Endothelial cell (in vitro differentiated cells): ENCODE data around the gene WNT5A. TPM values are rescaled to one million over a fixed set of nuclear protein-coding genes. Genes with fewer than 3 reads are reported as not detected.
A peak's percentile ranks its signal among the peaks of the same experiment; 100 is the strongest.
"Not testable (repeated sequence)": the region's sequence is repeated elsewhere in the genome, so short reads cannot be mapped to it uniquely, and the experiment has no call there.

Experiments
- DNase-seq: peaks from one replicate; pipeline ENCODE4 v3.0.0; 2021; ENCODE audit warnings: low spot score
- H3K27ac Mint-ChIP-seq: one replicate; pipeline ENCODE4 v1.8.0; 2021; ENCODE audit warnings: mixed read lengths, inconsistent platforms; ENCODE audit not compliant: unreplicated experiment
- H3K27me3 Mint-ChIP-seq: one replicate; pipeline ENCODE4 v1.8.0; 2021; ENCODE audit warnings: mild to moderate bottlenecking, moderate library complexity, mixed read lengths, inconsistent platforms; ENCODE audit not compliant: unreplicated experiment
- H3K36me3 Mint-ChIP-seq: one replicate; pipeline ENCODE4 v1.8.0; 2021; ENCODE audit warnings: mild to moderate bottlenecking, low read depth, mixed read lengths, inconsistent platforms; ENCODE audit not compliant: unreplicated experiment
- H3K4me1 Mint-ChIP-seq: one replicate; pipeline ENCODE4 v1.8.0; 2021; ENCODE audit warnings: mild to moderate bottlenecking, mixed read lengths, inconsistent platforms; ENCODE audit not compliant: unreplicated experiment
- H3K4me3 Mint-ChIP-seq: one replicate; pipeline ENCODE4 v1.8.0; 2021; ENCODE audit warnings: mild to moderate bottlenecking, mixed read lengths, inconsistent platforms; ENCODE audit not compliant: unreplicated experiment
- H3K9me3 Mint-ChIP-seq: one replicate; pipeline ENCODE4 v1.8.0; 2021; ENCODE audit warnings: mixed read lengths, inconsistent platforms; ENCODE audit not compliant: unreplicated experiment
- total RNA-seq: library from RNA; stranded (reverse); fragmentation: NEBNext Ultra II Directional; extraction: Animal tissue kit (Norgen Biotek cat#: 25700); gene quantifications from one replicate; pipeline ENCODE4 v1.2.1, GENCODE V29; 2021; ENCODE audit not compliant: unreplicated experiment
- TF ChIP-seq, protein P1 (sequence below): fragments of 200-600 bp; sonication (generic); IDR thresholded peaks from one replicate; pipeline ENCODE4 v1.5.0; 2021; ENCODE audit warnings: antibody characterized with exemption; ENCODE audit not compliant: unreplicated experiment

The WNT5A gene
- total RNA-seq, 1 donor from 2014 or later: 9.7 TPM

- Mint-ChIP-seq H3K4me3 (no peak overlapping the region), H3K9me3 (no peaks in the 10 kb centered on the region), H3K36me3 (no peaks in the 10 kb centered on the region), H3K27ac (no peak overlapping the region), H3K4me1 (peaks cover 18% of the 10 kb centered on the region), H3K27me3 (peaks cover 4% of the 10 kb centered on the region)
- TF ChIP-seq, protein P1, sequence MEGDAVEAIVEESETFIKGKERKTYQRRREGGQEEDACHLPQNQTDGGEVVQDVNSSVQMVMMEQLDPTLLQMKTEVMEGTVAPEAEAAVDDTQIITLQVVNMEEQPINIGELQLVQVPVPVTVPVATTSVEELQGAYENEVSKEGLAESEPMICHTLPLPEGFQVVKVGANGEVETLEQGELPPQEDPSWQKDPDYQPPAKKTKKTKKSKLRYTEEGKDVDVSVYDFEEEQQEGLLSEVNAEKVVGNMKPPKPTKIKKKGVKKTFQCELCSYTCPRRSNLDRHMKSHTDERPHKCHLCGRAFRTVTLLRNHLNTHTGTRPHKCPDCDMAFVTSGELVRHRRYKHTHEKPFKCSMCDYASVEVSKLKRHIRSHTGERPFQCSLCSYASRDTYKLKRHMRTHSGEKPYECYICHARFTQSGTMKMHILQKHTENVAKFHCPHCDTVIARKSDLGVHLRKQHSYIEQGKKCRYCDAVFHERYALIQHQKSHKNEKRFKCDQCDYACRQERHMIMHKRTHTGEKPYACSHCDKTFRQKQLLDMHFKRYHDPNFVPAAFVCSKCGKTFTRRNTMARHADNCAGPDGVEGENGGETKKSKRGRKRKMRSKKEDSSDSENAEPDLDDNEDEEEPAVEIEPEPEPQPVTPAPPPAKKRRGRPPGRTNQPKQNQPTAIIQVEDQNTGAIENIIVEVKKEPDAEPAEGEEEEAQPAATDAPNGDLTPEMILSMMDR: no peak
- DNase-seq: no peak
Measured at GRCh38 chr3:55507808-55508207, 20.7 kb upstream of the WNT5A start.

- TF ChIP-seq, protein P1: no peak
- Mint-ChIP-seq H3K4me1 (peaks cover 4% of the 10 kb centered on the region), H3K9me3 (no peaks in the 10 kb centered on the region), H3K36me3 (no peaks in the 10 kb centered on the region), H3K4me3 (no peak overlapping the region), H3K27ac (no peak overlapping the region), H3K27me3 (no peaks in the 10 kb centered on the region)
- DNase-seq: no peak
Measured at GRCh38 chr3:55505776-55506175, 18.7 kb upstream of the WNT5A start.

- H3K4me3 Mint-ChIP-seq, H3K9me3 Mint-ChIP-seq, DNase-seq, H3K36me3 Mint-ChIP-seq, H3K27me3 Mint-ChIP-seq, H3K4me1 Mint-ChIP-seq: not testable (repeated sequence)
- peak overlapping the region; percentile 12 for H3K27ac Mint-ChIP-seq
Measured at GRCh38 chr3:55505102-55505501, 18.0 kb upstream of the WNT5A start.

GRCh38 chr3:55501905-55502304, 14.8 kb upstream of the WNT5A start:
- Mint-ChIP-seq H3K4me3 (no peak overlapping the region), H3K27me3 (no peaks in the 10 kb centered on the region), H3K9me3 (no peaks in the 10 kb centered on the region), H3K36me3 (no peaks in the 10 kb centered on the region), H3K4me1 (no peaks in the 10 kb centered on the region), H3K27ac (no peak overlapping the region)
- no peak for DNase-seq
- TF ChIP-seq, protein P1: no peak

DNA sequence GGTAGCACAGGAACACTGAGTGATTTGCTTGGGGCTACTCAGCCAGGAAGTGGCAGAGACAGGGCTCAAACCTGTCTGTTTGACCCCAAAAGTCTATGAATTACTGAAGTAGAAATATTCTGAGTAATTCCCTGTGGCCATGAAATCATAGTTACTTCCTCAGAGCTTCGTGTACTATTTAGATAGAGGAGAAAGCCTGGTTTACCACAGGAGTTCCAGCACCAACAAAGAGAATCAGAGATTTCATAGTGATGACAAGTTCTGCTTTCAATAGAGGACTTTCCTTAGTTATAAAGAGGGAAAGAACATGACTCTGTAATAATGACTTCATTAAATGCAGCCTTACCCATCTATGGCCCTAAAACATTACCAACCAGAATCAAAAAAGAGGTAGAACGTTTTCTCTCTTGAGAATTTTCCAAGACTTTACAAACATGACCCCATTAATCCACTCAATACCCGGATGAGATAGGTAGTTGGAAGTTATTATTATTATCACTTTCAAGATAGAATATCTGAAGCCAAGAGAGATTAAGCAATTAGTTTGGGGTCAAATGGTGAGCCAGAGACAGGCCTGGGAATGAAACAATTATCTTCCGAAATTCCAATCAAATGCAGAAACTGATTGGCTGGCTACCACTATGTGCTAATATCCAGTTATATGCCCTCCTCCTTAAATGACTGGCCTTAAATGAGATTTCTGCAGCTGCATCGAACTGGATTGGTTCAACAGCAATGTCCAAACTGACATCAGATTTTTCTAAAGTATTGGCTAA, 13.6 kb upstream of the WNT5A start:
- no peak for DNase-seq
- TF ChIP-seq, protein P1: no peak
- no peak overlapping the region for H3K4me3 Mint-ChIP-seq
- no peaks in the 10 kb centered on the region for H3K27me3 Mint-ChIP-seq
- H3K36me3 Mint-ChIP-seq: no peaks in the 10 kb centered on the region
- no peaks in the 10 kb centered on the region for H3K4me1 Mint-ChIP-seq
- no peaks in the 10 kb centered on the region for H3K9me3 Mint-ChIP-seq
- no peak overlapping the region for H3K27ac Mint-ChIP-seq
